ENCODE data around the gene NXPH2. TPM values are rescaled to one million over a fixed set of nuclear protein-coding genes. Genes with fewer than 3 reads are reported as not detected.

NXPH2 gene
- total and polyA plus RNA-seq, 3 experiments from 2014 or later, result not detected

DNA sequence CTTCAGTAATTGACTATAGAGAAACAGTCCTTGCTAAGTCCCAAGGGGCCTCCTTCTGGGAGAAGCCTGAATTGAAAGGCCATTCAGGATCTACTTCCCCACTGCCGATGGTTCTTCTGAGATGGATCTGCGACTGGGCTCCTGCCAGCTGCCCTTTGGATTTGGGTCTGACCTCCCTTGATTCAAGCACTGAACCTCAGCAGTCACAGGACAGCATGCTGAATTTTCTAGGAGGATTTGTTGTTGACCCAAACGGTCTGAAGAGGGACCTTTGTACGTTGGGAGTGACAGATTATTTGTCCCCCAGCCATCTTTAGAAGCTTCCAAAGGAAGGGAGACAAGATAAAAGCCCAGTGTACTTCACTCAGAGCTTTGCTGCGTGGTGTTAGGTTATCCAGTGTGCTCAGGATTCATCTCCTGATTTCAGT is 67.1 kb downstream of the NXPH2 start:
- ChIA-PET CTCF (no interaction called here), POLR2A (no interaction called here)
- H3K27me3 ChIP-seq (ENCODE audit: insufficient read depth, low read length, poor library complexity, severe bottlenecking), result no peaks in the 10 kb centered on the region
- no peak overlapping the region for H3K4me3 ChIP-seq (ENCODE audit: low read length)
- Mint-ChIP-seq H3K27ac (no peak overlapping the region), H3K27me3 (peaks cover 2 to 12% of the 10 kb centered on the region in 2 donors), H3K36me3 (no peaks in the 10 kb centered on the region), H3K4me3 (no peak overlapping the region), H3K9me3 (no peaks in the 10 kb centered on the region), H3K4me1 (no peaks in the 10 kb centered on the region)
- no peaks in the 10 kb centered on the region for H3K4me1 ChIP-seq (ENCODE audit: insufficient read depth, low read length)
- no peaks in the 10 kb centered on the region for H3K36me3 ChIP-seq (ENCODE audit: insufficient read depth, low read length)
- H3K27ac ChIP-seq (ENCODE audit: low read depth, low read length), result no peak overlapping the region
- no peak for DNase-seq
- no peaks in the 10 kb centered on the region for H3K9me3 ChIP-seq (ENCODE audit: low read length)

DNA sequence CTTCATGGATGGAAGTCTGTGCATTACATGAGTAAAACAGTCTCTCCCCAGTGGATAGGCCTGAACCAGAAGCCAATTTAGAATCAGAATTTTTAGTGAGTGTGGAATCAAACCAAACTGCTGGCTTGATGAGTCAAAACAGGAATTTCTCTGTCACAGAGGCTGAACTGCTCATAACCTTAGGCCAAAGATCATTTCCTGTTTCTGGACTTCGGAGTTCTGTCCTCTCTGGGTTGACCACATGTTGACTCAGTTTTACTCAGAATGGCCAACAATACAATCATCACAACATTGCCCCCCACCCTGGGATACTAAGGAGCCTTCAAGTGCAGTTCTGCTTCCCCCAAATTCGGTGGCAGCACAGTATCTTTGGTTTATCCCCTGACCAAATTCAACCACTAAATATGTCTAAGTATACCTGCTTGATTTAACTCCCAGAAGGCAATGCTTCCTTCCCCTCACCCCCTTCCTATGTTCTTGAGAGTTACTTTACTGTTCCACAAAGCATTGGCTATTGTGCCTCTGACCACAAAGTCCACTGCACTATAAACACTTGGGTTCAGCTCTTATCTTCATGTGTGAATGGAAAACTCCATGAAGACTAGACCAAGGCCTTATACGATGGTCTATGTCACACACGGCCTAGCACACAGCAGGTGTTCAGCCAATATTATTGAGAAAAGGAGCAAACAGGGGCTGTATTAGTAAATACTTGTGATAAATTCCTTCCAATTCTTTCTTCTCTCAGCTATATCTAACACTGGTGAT is 67.8 kb downstream of the NXPH2 start:
- Histone ChIP-seq H3K9me3 (ENCODE audit: low read length) (no peaks in the 10 kb centered on the region), H3K36me3 (ENCODE audit: insufficient read depth, low read length) (no peaks in the 10 kb centered on the region), H3K27ac (ENCODE audit: low read depth, low read length) (no peak overlapping the region), H3K27me3 (ENCODE audit: insufficient read depth, low read length, poor library complexity, severe bottlenecking) (no peaks in the 10 kb centered on the region), H3K4me3 (ENCODE audit: low read length) (no peak overlapping the region), H3K4me1 (ENCODE audit: insufficient read depth, low read length) (no peaks in the 10 kb centered on the region)
- Mint-ChIP-seq H3K36me3 (no peaks in the 10 kb centered on the region), H3K9me3 (no peaks in the 10 kb centered on the region), H3K4me1 (no peaks in the 10 kb centered on the region), H3K27ac (no peak overlapping the region), H3K27me3 (peaks cover 2 to 12% of the 10 kb centered on the region in 2 donors), H3K4me3 (no peak overlapping the region)
- POLR2A ChIA-PET, result no interaction called here
- no peak for DNase-seq
- CTCF ChIA-PET, result no interaction called here

DNA sequence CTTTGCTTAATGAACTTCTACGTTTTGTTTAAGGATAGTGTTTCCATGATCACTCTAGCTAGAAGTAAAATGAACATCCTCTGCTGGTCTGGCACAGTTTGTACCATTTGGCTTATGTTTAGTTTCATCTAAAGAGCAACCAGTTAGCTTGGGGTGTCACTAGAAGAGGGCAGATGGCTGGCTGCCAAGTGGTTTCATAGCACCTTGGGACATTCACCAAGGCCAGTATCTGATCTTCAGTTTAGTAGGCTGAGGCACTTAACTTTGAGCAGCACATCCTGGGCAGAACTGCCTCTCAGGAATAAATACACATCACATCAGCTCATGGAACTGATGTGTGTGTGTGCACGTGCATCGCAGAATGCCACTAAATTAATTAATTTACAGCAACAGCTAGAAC is 68.4 kb downstream of the NXPH2 start:
- Mint-ChIP-seq H3K36me3 (no peaks in the 10 kb centered on the region), H3K4me1 (no peaks in the 10 kb centered on the region), H3K27ac (no peak overlapping the region), H3K4me3 (no peak overlapping the region), H3K9me3 (no peaks in the 10 kb centered on the region), H3K27me3 (peaks cover 2 to 12% of the 10 kb centered on the region in 2 donors)
- H3K4me1 ChIP-seq (ENCODE audit: insufficient read depth, low read length), result no peaks in the 10 kb centered on the region
- DNase-seq, result no peak
- no peaks in the 10 kb centered on the region for H3K27me3 ChIP-seq (ENCODE audit: insufficient read depth, low read length, poor library complexity, severe bottlenecking)
- CTCF ChIA-PET, result no interaction called here
- H3K9me3 ChIP-seq (ENCODE audit: low read length), result no peaks in the 10 kb centered on the region
- H3K36me3 ChIP-seq (ENCODE audit: insufficient read depth, low read length), result no peaks in the 10 kb centered on the region
- POLR2A ChIA-PET, result no interaction called here
- no peak overlapping the region for H3K4me3 ChIP-seq (ENCODE audit: low read length)
- H3K27ac ChIP-seq (ENCODE audit: low read depth, low read length), result no peak overlapping the region

DNA sequence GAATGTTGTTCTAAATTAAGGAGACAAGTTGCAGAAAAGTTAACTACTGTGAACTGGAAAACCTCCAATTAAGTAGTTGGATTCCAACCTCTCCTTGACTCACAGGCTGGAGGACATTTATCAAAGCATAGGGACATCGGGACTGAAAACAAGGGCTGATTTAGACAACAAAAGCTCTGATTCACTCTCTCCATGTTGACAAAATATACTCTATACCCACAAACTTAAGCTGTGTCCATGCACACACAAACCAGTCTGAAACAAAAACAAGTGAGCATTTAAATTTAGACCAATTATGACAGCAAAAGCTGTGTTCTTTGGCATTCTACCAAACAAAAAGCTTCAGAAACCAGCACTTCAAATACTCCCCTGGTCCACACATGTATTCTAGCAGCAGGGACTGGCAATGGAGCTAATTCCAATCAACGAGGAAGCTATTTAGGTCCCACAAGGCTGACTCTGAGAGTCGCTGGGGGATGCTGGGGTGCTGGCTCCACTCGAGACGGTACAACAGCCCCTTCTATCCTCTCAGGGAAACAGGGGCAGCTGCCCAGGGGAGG is 71.4 kb downstream of the NXPH2 start:
- no peak overlapping the region for H3K4me3 Mint-ChIP-seq
- Histone ChIP-seq H3K4me1 (ENCODE audit: insufficient read depth, low read length) (no peaks in the 10 kb centered on the region), H3K9me3 (ENCODE audit: low read length) (no peaks in the 10 kb centered on the region), H3K4me3 (ENCODE audit: low read length) (no peak overlapping the region), H3K27me3 (ENCODE audit: insufficient read depth, low read length, poor library complexity, severe bottlenecking) (no peaks in the 10 kb centered on the region), H3K36me3 (ENCODE audit: insufficient read depth, low read length) (no peaks in the 10 kb centered on the region), H3K27ac (ENCODE audit: low read depth, low read length) (no peak overlapping the region)
- no peak overlapping the region for H3K27ac Mint-ChIP-seq
- no peaks in the 10 kb centered on the region for H3K4me1 Mint-ChIP-seq
- ChIA-PET CTCF (no interaction called here), POLR2A (no interaction called here)
- no peak for DNase-seq
- H3K9me3 Mint-ChIP-seq, result no peaks in the 10 kb centered on the region
- H3K36me3 Mint-ChIP-seq, result no peaks in the 10 kb centered on the region
- peaks cover 2 to 8% of the 10 kb centered on the region in 2 donors for H3K27me3 Mint-ChIP-seq

DNA sequence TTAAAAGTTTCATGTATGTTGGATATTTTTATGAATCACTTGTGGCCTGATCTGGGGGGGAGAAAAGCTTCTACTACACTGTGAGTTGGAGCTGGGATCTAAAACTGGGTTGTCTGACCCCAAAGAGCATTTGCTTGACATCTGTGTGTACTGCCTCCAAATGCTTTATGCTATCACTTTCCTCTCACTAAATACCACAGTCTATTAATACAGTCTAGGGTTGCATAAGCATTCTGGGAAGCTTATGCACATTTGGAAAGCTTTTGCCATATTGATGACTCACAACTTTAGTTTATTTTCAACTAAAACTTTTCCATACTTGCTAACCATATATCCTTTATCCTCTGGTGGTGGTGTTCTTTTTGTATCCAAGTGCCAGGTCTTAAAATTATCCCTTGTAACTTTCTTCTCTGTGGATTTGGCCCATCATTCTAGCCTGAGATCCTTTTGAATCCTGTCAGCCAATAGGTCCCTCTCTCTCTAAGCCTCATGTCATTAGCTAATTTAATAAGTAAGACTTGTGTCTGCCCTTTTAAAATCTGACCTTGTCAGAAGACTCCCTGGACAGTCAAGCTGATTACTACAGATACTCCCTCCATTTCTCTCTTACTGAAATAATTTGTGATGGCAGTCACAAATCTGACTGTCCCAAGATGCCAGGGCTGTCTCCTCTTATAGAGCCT is 72.7 kb downstream of the NXPH2 start:
- Histone ChIP-seq H3K27me3 (ENCODE audit: insufficient read depth, low read length, poor library complexity, severe bottlenecking) (no peaks in the 10 kb centered on the region), H3K9me3 (ENCODE audit: low read length) (no peaks in the 10 kb centered on the region), H3K4me1 (ENCODE audit: insufficient read depth, low read length) (no peaks in the 10 kb centered on the region), H3K36me3 (ENCODE audit: insufficient read depth, low read length) (no peaks in the 10 kb centered on the region), H3K27ac (ENCODE audit: low read depth, low read length) (no peak overlapping the region), H3K4me3 (ENCODE audit: low read length) (no peak overlapping the region)
- POLR2A ChIA-PET, result no interaction called here
- DNase-seq, result no peak
- H3K4me1 Mint-ChIP-seq, result no peaks in the 10 kb centered on the region
- CTCF ChIA-PET, result no interaction called here
- no peak overlapping the region for H3K27ac Mint-ChIP-seq
- H3K9me3 Mint-ChIP-seq, result no peaks in the 10 kb centered on the region
- peaks cover 2 to 6% of the 10 kb centered on the region in 2 donors for H3K27me3 Mint-ChIP-seq
- no peaks in the 10 kb centered on the region for H3K36me3 Mint-ChIP-seq
- no peak overlapping the region for H3K4me3 Mint-ChIP-seq

DNA sequence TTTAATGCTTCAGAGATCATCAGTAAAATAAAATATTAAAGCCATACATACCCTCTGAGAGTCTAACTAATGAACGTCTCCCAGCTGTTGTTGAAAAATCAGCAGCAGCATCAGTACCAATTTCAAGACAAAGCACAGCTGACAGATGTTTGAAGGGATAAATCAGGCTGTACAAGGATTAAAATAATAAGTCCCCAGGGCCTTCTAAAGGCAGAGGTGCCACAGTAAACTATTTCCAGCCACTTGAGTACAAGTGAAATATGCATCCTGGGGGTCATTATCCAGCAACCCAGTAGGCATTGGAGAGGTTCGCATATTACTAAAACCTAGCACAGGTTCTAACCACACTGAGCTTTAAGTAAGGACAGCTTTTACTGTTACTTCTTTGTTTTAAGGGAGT is 76.9 kb downstream of the NXPH2 start:
- Mint-ChIP-seq H3K4me1 (no peaks in the 10 kb centered on the region), H3K27me3 (no peaks in the 10 kb centered on the region), H3K27ac (no peak overlapping the region), H3K36me3 (no peaks in the 10 kb centered on the region), H3K4me3 (no peak overlapping the region), H3K9me3 (peaks cover 0 to 3% (median 0%) of the 10 kb centered on the region in 5 donors)
- H3K27ac ChIP-seq (ENCODE audit: low read depth, low read length), result no peak overlapping the region
- H3K4me3 ChIP-seq (ENCODE audit: low read length), result no peak overlapping the region
- H3K9me3 ChIP-seq (ENCODE audit: low read length), result no peaks in the 10 kb centered on the region
- ChIA-PET POLR2A (no interaction called here), CTCF (no interaction called here)
- DNase-seq, result no peak
- no peaks in the 10 kb centered on the region for H3K27me3 ChIP-seq (ENCODE audit: insufficient read depth, low read length, poor library complexity, severe bottlenecking)
- H3K4me1 ChIP-seq (ENCODE audit: insufficient read depth, low read length), result no peaks in the 10 kb centered on the region
- H3K36me3 ChIP-seq (ENCODE audit: insufficient read depth, low read length), result no peaks in the 10 kb centered on the region

DNA sequence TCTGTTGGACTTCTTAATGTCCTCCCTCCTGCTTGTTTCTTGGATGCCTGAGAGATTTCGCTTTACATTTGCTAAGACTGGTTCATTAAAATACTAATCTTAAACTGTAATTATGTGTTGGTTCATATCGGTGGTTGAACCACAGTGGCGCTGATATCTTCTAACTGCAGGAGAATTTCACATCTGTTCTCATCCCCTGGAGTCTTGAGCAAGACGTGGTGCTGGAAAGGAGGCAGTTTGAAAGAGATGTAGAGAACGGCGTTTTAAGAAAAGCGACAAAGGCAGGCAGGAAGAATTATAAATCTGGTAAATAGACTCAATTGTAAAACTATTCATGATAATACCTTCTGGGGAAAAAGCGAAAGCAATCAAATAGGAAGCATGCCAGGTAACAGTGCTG is 79.5 kb downstream of the NXPH2 start:
- Histone ChIP-seq H3K4me1 (ENCODE audit: insufficient read depth, low read length) (no peaks in the 10 kb centered on the region), H3K27ac (ENCODE audit: low read depth, low read length) (no peak overlapping the region), H3K4me3 (ENCODE audit: low read length) (no peak overlapping the region), H3K9me3 (ENCODE audit: low read length) (no peaks in the 10 kb centered on the region), H3K36me3 (ENCODE audit: insufficient read depth, low read length) (no peaks in the 10 kb centered on the region), H3K27me3 (ENCODE audit: insufficient read depth, low read length, poor library complexity, severe bottlenecking) (no peaks in the 10 kb centered on the region)
- Mint-ChIP-seq H3K27ac (no peak overlapping the region), H3K27me3 (no peaks in the 10 kb centered on the region), H3K4me1 (no peaks in the 10 kb centered on the region), H3K9me3 (peaks cover 0 to 3% (median 0%) of the 10 kb centered on the region in 5 donors), H3K36me3 (no peaks in the 10 kb centered on the region), H3K4me3 (no peak overlapping the region)
- ChIA-PET POLR2A (no interaction called here), CTCF (no interaction called here)
- no peak for DNase-seq

DNA sequence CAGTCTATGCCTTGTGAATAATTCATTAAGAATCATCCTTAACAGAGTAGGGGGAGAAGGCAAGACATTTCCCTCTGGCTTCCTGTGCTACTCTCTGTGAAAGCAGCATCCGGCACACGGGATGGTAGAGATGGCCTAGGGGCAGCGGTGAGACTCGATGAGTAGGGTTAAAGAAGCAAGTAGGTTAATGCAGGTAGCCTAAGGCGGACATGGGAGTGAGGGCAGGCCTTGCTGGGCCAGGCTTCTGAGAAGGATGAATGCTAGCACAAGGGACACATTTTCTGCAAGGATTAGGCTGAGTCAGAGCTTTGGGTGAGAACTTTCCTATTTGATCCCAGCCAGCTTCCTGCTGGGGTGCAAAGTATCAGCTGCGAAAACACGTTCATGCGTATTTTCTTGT is 80.8 kb downstream of the NXPH2 start:
- H3K27me3 ChIP-seq (ENCODE audit: insufficient read depth, low read length, poor library complexity, severe bottlenecking), result no peaks in the 10 kb centered on the region
- H3K36me3 Mint-ChIP-seq, result no peaks in the 10 kb centered on the region
- no peak overlapping the region for H3K4me3 ChIP-seq (ENCODE audit: low read length)
- H3K9me3 ChIP-seq (ENCODE audit: low read length), result no peaks in the 10 kb centered on the region
- POLR2A ChIA-PET, result no interaction called here
- no peak for DNase-seq
- H3K27ac ChIP-seq (ENCODE audit: low read depth, low read length), result no peak overlapping the region
- H3K27ac Mint-ChIP-seq, result no peak overlapping the region
- H3K9me3 Mint-ChIP-seq, result peaks cover 0 to 3% (median 0%) of the 10 kb centered on the region in 5 donors
- no peaks in the 10 kb centered on the region for H3K4me1 ChIP-seq (ENCODE audit: insufficient read depth, low read length)
- CTCF ChIA-PET, result no interaction called here
- H3K27me3 Mint-ChIP-seq, result no peaks in the 10 kb centered on the region
- H3K36me3 ChIP-seq (ENCODE audit: insufficient read depth, low read length), result no peaks in the 10 kb centered on the region
- no peak overlapping the region for H3K4me3 Mint-ChIP-seq
- H3K4me1 Mint-ChIP-seq, result no peaks in the 10 kb centered on the region

Data from CD8-positive, alpha-beta memory T cell (primary cell).